BJ (cell line): ENCODE measurements around the gene KCNG2. TPM values are rescaled to one million over a fixed set of nuclear protein-coding genes. Genes with fewer than 3 reads are reported as not detected.

ENCODE experiments used
- CTCF ChIA-PET: fragments of 350-600 bp; formaldehyde crosslinking; extraction: SDS; loops from one replicate; lab custom pipeline; 2021; ENCODE audit warnings: antibody characterized with exemption, inconsistent platforms; lab: Yijun Ruan, JAX
- POLR2A ChIA-PET: fragments of 300-600 bp; sonication (Branson Sonifier 250); formaldehyde crosslinking; extraction: SDS; loops from one replicate; lab custom pipeline; 2021; ENCODE audit warnings: antibody characterized with exemption; lab: Charles Lee
- DNase-seq: peaks from one replicate; pipeline ENCODE4 v3.0.0-alpha.2; 2011; ENCODE audit warnings: low read depth
- H3K27me3 ChIP-seq: 2 replicates; pipeline ENCODE4 v1.6.0; 2011; ENCODE audit warnings: low read length; ENCODE audit not compliant: control insufficient read depth, insufficient read depth
- H3K36me3 ChIP-seq: 2 replicates; pipeline ENCODE4 v1.5.1; 2011; ENCODE audit warnings: low read length; ENCODE audit not compliant: control insufficient read depth, insufficient read depth
- H3K4me3 ChIP-seq: 2 replicates; pipeline ENCODE4 v1.5.1; 2011; ENCODE audit warnings: low read depth, mild to moderate bottlenecking, control low read depth, low read length
- polyA plus RNA-seq: library from polyadenylated mRNA; depleted of rRNA; stranded (reverse); fragments of >200 nt; gene quantifications from 2 replicates; pipeline ENCODE4 v1.2.3, GENCODE V29; 2011
- TF ChIP-seq, protein P1 (sequence below): IDR thresholded peaks from 2 replicates; pipeline ENCODE4 v1.5.1; 2011; ENCODE audit warnings: low read depth, mild to moderate bottlenecking, control low read depth, inconsistent platforms, low read length, moderate library complexity; ENCODE audit not compliant: insufficient read depth

The KCNG2 gene
- polyA plus RNA-seq, 1 experiment, result not detected

DNA sequence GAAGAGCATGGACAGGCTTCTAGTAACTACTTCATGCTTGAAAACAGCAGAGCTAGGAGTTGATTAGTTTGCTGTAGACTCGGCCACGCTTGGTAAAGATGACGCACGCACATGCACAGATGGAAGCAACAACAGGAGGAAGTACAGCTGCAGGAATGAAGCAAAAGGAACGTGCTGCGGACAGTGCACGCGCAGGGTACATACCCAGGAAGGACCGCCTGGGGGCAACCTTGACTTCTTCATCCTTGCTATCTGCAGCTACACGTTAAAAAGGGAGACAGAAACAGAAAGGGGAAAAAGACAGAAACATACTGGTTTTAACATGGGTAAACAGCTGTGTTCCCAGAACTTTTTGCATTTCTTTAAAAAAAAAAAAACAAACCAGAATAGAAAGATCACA lies 136.0 kb downstream of the KCNG2 start:
- Histone ChIP-seq H3K27me3 (no peaks in the 10 kb centered on the region), H3K36me3 (peaks cover 13% of the 10 kb centered on the region), H3K4me3 (no peak overlapping the region)
- DNase-seq, result peak; percentile 45
- TF ChIP-seq, protein P1, sequence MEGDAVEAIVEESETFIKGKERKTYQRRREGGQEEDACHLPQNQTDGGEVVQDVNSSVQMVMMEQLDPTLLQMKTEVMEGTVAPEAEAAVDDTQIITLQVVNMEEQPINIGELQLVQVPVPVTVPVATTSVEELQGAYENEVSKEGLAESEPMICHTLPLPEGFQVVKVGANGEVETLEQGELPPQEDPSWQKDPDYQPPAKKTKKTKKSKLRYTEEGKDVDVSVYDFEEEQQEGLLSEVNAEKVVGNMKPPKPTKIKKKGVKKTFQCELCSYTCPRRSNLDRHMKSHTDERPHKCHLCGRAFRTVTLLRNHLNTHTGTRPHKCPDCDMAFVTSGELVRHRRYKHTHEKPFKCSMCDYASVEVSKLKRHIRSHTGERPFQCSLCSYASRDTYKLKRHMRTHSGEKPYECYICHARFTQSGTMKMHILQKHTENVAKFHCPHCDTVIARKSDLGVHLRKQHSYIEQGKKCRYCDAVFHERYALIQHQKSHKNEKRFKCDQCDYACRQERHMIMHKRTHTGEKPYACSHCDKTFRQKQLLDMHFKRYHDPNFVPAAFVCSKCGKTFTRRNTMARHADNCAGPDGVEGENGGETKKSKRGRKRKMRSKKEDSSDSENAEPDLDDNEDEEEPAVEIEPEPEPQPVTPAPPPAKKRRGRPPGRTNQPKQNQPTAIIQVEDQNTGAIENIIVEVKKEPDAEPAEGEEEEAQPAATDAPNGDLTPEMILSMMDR, result peak; percentile 53
- ChIA-PET POLR2A (interaction anchor here (0.6 to 0.7 kb wide), 2 partner anchors 16 to 196 kb away, joined by 6 read pairs; no protein-coding TSS in a partner anchor), CTCF (interaction anchor here (0.7 to 1.5 kb wide), 9 partner anchors 9 to 224 kb away, joined by 3 to 7 read pairs (median 3); no protein-coding TSS in a partner anchor)

DNA sequence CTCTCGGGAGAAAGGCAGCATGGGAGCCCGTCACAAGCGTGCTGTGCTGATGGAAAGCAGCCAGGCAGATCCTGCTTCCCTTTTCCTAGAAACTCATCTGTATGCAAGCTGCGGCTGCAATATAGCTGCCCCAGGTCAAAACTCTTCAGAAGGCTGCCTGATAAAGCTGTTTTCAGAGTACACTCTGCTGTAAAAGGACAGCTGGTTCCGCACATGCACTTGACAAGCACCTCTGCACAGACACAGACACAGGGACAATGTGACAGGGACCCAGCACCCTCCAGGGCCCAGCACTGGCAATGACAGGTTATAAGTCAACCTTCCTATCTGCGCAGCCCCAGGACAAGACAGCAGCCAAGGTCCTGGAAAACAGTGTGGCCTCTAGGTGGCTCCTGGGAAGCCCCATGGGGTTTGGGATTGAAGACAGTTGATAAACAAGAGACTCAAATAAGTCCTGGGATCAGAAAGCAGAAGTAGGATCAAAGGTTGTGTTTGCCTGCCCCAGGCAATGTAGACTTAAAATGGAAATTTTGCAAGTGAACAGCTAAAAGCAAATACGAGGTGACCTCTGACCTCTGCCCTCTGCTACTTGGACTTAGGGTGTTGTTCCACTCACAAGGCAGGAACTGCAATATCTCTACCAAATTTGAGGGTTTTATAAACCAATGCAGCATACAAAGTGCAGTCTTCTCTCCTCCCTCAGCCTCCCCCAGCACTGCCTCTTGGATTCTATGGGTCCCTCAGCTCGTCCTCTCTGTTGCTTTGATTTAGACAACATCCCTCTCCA lies 136.8 kb downstream of the KCNG2 start:
- no peak for DNase-seq
- ChIA-PET POLR2A (interaction anchor here (0.6 kb wide), 1 partner anchor 201 kb away, joined by 4 read pairs; no protein-coding TSS in a partner anchor), CTCF (interaction anchor here (0.7 to 1.5 kb wide), 9 partner anchors 10 to 224 kb away, joined by 3 to 7 read pairs (median 3); no protein-coding TSS in a partner anchor)
- Histone ChIP-seq H3K4me3 (no peak overlapping the region), H3K36me3 (peaks cover 9% of the 10 kb centered on the region), H3K27me3 (no peaks in the 10 kb centered on the region)
- TF ChIP-seq, protein P1, result no peak

DNA sequence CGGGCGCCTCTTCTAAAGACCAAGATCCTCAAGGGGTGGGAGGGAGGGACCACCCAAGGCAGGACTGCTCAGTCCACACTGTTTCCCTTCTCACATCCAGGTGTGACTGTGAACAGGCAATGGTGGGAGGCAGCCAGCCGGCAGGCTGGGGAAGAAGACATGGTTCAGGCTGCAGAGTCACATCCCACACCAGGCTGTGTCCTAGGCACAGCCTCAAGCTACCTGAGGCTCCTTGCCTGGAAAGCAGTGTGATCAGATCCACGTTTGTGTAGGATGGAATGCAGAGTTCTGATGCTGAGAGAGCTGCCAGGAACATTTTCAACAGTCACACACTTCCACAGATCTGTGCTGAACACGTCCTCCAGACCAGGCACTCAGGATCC lies 137.4 kb downstream of the KCNG2 start:
- no peak for DNase-seq
- Histone ChIP-seq H3K36me3 (peaks cover 9% of the 10 kb centered on the region), H3K27me3 (no peaks in the 10 kb centered on the region), H3K4me3 (no peak overlapping the region)
- ChIA-PET CTCF (interaction anchor here (0.6 to 0.8 kb wide), 2 partner anchors 58 to 223 kb away, joined by 3 read pairs; no protein-coding TSS in a partner anchor), POLR2A (no interaction called here)
- TF ChIP-seq, protein P1, result no peak

DNA sequence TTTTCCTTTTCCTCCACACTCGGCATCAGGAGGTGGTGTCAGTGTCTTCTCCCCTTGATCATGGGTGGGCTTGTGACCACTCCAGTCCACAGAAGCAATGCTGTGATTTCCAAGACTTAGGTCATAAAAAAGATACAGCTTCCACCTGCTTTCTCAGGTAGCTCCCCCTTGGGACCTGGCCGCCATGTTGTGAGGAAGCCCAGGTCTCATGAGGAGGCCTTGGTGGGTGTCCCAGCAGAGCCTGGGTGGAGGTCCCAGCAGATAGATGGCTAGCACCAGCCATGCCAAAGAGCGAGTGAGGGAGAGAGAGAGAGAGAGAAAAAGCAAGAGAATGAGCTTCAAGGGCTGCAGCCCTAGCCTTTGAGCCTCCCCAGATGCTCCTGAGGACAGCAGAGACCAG lies 137.8 kb downstream of the KCNG2 start:
- ChIA-PET POLR2A (no interaction called here), CTCF (interaction anchor here (0.6 to 0.8 kb wide), 2 partner anchors 58 to 223 kb away, joined by 3 read pairs; no protein-coding TSS in a partner anchor)
- Histone ChIP-seq H3K36me3 (peaks cover 9% of the 10 kb centered on the region), H3K4me3 (no peak overlapping the region), H3K27me3 (no peaks in the 10 kb centered on the region)
- DNase-seq, result no peak
- TF ChIP-seq, protein P1, result no peak

DNA sequence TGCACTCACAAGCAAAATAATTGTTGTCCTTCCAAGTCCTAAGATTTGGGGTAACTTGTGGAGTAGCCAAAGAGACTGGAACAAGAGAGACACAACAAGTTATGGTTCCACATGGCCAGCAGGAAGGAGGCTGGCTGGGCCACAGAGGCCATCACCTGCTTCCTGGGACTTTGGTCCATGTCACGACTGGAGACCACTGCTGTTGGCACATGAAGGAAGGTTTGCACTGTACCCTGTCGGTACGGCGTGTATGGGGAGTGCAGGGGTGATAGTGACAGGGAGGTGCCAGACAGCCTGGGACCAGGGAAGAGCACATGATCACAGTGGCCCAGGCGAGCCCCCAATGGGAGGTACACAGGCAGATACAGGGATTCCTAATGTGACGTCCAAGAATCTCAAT lies 138.2 kb downstream of the KCNG2 start:
- H3K27me3 ChIP-seq, result no peaks in the 10 kb centered on the region
- ChIA-PET CTCF (interaction anchor here (0.8 kb wide), 1 partner anchor 223 kb away, joined by 3 read pairs; no protein-coding TSS in a partner anchor), POLR2A (no interaction called here)
- TF ChIP-seq, protein P1, result no peak
- no peak overlapping the region for H3K4me3 ChIP-seq
- no peak for DNase-seq
- peaks cover 9% of the 10 kb centered on the region for H3K36me3 ChIP-seq
